ENCODE data around the gene PLEKHH2.

PLEKHH2 gene

DNA sequence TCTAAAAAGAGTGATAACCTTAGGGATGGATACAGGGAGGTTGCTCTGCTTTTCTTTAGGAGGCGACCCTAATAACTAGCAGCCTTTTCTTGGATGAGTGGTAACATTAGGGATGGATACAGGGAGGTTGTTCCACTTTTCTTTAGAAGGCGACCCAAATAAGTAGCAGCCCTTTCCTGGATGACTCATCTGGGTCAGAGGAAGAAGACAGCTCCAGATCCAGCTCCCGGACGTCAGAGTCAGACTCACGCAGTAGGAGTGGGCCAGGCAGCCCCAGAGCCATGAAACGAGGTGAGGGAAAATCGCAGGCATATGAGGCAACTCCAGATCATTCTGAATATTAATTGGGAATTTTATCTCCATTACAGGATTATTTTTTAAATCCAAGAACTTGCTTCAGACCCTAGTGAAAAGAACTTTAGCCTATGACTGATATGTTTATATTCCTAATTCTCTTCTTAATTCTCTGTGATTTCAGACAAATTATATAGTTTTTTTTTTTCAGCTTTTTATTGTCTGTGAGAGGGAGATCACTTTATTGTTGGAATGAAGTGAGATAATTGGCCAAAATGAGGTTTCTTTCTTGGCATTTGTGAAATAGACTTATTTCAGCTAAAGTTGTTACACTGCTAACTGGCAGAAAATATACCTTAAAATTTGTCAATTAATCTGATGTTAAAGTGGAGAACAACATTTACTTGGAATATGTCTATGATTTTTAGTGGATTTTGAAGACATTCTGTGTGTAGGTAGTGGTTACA is 70.4 kb downstream of the PLEKHH2 start:
- DNase-seq (ENCODE audit: extremely low read depth, low read depth) = peak; percentile 55
- no peak overlapping the region for H3K4me3 ChIP-seq (replicated peaks; ENCODE audit: low read depth, low read length)
- TF ChIP-seq, protein P1, sequence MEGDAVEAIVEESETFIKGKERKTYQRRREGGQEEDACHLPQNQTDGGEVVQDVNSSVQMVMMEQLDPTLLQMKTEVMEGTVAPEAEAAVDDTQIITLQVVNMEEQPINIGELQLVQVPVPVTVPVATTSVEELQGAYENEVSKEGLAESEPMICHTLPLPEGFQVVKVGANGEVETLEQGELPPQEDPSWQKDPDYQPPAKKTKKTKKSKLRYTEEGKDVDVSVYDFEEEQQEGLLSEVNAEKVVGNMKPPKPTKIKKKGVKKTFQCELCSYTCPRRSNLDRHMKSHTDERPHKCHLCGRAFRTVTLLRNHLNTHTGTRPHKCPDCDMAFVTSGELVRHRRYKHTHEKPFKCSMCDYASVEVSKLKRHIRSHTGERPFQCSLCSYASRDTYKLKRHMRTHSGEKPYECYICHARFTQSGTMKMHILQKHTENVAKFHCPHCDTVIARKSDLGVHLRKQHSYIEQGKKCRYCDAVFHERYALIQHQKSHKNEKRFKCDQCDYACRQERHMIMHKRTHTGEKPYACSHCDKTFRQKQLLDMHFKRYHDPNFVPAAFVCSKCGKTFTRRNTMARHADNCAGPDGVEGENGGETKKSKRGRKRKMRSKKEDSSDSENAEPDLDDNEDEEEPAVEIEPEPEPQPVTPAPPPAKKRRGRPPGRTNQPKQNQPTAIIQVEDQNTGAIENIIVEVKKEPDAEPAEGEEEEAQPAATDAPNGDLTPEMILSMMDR (IDR thresholded peaks at IDR 0.05; ENCODE audit: low read depth, low read length, missing control alignments) = no peak

DNA sequence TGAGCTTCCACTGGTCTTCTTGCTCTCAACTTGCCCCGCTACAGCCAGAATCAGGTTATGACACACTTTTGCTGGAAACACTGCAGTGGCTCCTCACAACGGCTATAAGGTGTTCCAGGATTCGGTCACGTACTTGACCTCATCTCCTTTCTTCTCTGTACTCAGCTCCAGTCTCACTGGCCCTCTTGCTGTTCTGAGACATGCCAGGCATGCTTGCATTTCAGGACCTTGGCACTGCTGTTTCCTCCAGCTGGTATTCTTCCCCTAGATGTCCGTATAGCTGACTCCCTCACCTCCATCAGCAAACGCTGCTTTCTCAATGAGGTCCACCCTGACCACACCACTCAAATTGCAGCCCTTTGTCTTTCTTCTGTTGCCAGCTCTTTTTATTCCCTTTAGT is 71.1 kb downstream of the PLEKHH2 start:
- TF ChIP-seq, protein P1 (IDR thresholded peaks at IDR 0.05; ENCODE audit: low read depth, low read length, missing control alignments) = no peak
- no peak overlapping the region for H3K4me3 ChIP-seq (replicated peaks; ENCODE audit: low read depth, low read length)
- DNase-seq (ENCODE audit: extremely low read depth, low read depth) = no peak

DNA sequence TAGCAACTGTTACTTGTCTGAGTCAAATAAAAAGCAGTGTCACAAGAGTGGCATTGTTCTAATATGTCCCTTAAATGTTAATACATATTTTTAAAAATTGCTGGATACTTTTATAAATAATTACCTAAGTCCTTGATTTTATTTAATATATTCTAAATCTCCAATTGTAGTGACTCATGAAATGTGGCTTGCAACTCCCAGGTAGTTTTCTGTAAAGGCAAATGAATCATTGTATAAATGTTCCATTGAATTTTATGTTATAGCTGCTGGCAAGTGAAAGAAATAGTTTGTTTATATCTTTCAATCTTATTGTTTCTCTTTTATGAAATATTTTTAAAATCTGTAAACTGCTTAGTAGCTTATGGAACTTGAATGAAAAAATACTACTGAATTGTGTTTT is 71.8 kb downstream of the PLEKHH2 start:
- no peak overlapping the region for H3K4me3 ChIP-seq (replicated peaks; ENCODE audit: low read depth, low read length)
- no peak for DNase-seq (ENCODE audit: extremely low read depth, low read depth)
- TF ChIP-seq, protein P1 (IDR thresholded peaks at IDR 0.05; ENCODE audit: low read depth, low read length, missing control alignments) = no peak

DNA sequence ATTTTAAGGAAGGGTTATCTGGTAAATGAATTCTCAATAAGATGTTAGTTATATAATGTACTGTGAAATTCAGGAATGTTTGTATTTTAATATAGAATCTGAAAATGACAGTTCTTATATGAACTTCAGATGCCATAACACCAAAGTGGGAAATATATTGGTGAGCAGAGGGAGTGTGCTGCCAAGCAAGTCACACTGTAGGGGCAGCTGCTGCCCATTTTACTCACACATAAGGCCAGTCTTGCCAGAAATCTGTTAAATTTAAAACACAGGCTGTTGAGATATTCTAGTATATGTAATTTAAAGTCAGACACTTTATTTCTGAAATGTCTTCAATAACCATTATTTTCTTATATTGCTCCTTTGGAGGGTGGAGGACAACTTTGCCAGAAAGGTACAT is 73.8 kb downstream of the PLEKHH2 start:
- TF ChIP-seq, protein P1 (IDR thresholded peaks at IDR 0.05; ENCODE audit: low read depth, low read length, missing control alignments) = no peak
- no peak for DNase-seq (ENCODE audit: extremely low read depth, low read depth)
- no peak overlapping the region for H3K4me3 ChIP-seq (replicated peaks; ENCODE audit: low read depth, low read length)

DNA sequence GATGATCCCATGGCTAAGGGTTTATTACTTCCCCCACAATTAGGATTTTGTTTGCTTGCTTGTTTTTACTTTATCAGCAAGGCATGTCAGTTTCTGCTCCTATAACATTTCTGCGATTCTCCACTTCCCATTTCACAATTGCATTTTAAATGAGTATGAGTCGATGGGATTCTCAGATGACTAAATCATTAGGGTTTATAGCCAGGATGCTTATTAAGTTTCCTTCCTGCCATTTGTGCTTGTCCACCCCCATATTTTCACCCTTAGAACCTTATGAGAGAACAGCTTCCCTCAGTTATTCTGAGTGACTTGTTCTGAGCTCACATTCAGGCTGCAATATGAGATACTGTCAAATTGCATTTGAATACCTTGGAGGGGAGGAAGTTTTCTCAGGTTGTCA is 77.1 kb downstream of the PLEKHH2 start:
- DNase-seq (ENCODE audit: extremely low read depth, low read depth) = no peak
- TF ChIP-seq, protein P1 (IDR thresholded peaks at IDR 0.05; ENCODE audit: low read depth, low read length, missing control alignments) = no peak
- H3K4me3 ChIP-seq (replicated peaks; ENCODE audit: low read depth, low read length) = no peak overlapping the region

DNA sequence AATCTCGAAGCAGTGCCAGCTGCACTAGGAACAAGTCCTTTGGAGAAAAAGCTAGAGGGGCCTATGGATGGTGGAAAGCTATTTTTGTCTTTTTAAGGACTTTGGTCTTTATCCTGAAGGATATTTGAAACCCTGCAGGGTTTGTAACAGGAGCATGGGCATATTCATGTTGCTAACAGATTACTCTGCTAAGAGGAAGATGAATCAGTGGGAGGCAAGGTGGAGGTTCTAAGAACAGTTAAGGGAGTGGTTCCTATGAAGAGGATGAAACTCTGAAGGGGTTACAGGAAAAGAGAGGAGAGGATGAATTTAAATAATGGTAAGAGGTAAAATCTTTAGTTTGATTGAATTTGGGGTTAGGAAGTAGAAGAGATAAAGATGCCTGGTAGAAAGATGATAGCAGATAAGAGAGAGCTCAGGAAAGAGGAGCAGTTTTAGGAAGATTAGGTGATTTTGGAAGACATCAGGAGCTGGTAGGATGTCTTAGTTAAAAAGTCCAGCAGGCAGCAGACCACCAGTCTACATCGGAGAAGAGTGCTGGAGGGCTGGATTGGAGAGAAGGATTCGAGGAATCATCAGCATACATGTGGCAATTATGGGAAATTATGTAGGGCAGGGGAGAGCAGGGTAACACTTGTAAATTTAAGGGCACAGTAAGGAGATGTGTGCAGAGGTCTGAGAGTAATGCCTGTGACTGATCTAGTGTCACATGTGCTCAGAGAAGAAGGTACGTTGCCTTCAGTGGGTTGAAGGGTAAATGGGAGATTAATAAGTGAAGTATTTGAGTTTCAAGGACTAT is 78.4 kb downstream of the PLEKHH2 start:
- DNase-seq (ENCODE audit: extremely low read depth, low read depth) = no peak
- no peak overlapping the region for H3K4me3 ChIP-seq (replicated peaks; ENCODE audit: low read depth, low read length)
- TF ChIP-seq, protein P1 (IDR thresholded peaks at IDR 0.05; ENCODE audit: low read depth, low read length, missing control alignments) = no peak
